GM19099 (cell line): ENCODE results near the gene CDC45.

Source experiments
- POLR2A ChIP-seq: IDR thresholded peaks from 3 replicates; pipeline ENCODE4 v1.6.1; 2011; ENCODE audit warnings: low read depth; ENCODE audit not compliant: insufficient read length; ENCODE audit errors: extremely low read depth

Gene CDC45

DNA sequence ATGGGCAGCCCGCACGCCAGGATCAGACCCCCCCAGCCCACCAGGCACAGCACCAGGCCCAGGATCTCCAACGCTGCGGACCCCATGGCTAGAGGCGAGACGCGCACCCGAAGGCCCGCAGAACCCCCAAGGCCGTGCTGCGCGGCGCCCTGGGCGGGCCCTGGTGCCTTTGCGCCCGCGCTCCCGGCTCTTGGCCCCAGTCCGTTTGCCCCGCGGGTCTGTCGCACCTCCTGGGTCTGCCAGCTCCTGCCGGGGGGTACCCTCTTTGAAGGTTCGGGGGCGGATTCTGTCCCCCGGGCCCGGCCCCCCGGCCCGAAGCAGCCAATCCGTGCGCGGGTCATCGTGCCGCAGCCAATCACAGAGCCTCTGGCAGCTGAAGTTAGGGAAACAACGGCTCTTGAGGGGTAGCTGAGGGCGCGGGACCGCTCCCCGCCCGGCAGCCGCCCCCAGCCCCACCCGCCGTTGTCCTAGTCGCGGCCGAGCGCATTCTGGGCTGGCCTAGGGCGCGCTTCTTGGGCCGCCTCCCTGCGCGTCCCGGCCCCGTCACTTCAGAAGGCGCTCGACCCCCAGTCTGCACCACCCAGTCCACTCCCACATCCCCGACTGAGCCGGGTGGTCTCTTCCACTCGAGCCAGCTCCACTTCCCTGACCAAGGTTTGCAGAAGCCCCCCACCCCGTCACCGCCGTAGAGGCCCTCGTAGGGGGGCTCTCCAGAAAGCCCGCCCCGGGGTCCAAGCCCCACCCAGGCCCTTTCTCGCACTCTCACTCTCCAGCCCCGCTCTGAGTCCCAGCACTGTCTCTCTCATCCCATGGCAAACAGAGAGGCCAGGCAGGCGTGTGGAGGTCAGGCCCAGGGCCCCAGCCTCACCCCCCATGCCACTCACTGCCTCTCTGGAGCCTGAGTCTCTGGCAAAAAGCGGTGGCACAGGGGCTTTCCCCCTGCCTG, 44.7 kb downstream of the CDC45 start, which contains the start of gene CLDN5:
Gene CLDN5, minus strand, starts transcription at position 241 of the 946 bp plus-strand sequence. Its CDS starts 155 bp downstream, at position 86.
- no peak for TF ChIP-seq POLR2A

DNA sequence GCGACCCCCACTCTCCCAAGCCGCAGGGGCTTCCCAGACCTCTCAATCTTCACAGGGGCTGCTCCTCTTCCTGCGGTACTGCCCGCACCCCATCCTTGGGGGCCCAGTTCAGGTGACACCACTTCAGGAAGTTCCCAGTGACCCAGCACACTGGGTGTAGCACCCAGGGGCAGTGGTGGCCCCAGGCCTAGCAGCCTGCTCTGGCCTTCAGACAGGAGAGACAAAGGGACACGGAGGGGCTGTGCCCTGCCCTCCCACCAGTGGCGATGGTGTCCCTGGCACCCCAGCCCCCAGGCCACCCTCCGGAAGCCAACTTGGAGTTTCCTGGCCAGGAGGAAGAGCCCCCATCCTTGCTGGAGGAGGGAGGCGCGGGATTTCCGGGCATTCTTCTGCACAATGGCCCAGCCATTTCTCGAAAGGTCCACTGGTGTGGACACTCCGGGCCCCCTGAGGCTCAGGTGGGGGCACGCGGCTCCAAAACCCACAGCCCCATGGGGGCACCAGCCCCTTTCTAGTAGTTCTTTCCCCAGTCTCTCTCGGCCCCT, 45.5 kb downstream of the CDC45 start:
- no peak for TF ChIP-seq POLR2A

DNA sequence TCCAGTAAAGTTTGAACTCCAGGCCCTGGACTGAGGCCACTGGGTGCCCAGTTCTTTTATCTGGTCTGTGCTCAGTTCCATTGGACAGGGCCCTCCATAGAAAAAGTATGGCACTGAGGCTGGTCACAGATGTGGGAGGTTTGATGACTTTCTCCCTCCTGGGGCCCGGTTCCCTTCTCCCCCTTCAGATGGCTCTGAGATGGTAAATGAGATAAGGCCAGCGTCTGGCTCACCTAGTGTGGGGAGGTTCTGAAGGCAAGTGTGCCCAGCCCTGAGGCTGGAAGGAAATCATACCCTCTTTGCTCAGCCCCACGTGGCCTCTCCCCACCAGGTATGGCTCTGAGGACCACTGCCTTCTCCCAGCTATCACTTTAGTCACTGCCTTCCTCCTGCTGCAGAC, 45.9 kb downstream of the CDC45 start:
- no peak for TF ChIP-seq POLR2A

DNA sequence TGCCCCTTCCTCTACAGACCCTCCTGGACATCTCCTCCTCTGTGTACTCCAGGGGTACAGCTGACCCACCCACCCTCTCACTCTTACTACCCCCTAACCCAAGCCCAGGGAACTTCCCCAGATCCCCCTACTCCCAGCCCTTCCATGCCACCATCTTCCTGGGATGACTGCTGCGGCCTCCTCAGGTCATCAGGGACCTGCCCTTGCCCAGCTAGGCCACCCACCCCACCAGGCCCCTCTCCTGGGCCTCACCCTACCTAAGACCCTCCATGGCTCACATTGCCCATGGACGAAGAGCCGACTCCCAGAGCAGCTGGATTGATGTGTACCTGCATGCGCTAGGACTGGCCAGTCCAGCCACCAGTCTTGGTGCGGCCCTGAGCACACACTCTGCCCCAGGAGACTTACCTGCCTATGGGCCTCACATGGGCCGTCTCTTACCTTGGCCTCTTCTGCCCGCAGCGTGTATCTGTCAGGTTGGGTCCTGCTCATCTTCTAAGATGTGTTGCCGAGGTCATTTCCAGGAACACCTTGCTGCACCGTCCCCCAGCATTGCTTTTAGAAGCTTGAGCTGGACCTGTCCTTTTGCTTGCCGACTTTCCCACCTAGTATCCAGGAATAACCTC, 46.5 kb downstream of the CDC45 start:
- no peak for TF ChIP-seq POLR2A

- no peak for TF ChIP-seq POLR2A
Observed at GRCh38 chr22:19526702-19527111, 47.0 kb downstream of the CDC45 start.

DNA sequence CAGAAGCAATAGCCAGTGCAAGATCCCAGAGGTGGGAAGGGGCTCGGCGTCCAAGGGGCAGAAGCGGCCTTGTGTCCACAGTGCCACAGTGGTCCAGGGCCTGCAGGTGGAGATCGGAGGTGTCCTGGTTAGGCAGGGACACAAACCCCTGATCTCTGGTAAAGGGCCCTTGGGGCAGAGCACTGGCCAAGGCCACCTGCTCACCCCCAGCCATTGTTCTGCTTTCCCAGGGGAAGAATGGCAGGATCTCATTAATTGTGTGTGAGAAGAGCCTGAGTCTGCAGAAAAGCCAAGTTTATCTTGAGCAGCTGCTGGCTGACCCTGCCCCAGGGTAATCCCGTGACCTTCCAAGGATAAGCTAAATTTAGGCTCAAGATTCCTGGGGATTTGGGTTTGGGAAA, 47.6 kb downstream of the CDC45 start:
- TF ChIP-seq POLR2A: no peak

DNA sequence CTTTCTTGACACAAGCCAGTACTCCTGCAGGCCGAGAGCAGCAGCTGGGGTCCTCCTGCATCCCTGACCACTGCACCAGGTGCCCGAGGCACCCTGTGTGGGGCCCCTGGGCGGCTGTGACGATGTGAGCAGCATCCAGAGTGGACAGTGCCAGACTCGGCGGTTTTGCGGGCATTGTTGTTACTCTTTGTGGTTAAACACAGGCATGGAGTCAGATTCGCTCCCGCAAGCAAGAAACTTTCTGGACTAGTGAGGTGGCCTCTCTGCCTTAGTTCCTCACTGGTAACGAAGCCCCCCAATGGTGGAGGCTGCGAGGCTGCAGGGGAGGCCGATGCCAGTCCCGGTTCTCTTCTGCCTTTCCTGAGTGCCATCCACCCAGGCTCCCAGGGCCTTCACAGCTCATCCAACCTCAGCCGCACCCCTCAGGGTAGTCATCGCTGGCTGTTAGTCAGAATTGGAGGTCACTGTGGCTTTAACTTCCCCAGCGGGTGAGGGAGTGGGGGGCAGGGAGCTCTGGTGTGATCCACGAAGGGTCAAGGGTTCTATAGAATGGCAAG, 48.2 kb downstream of the CDC45 start:
- no peak for TF ChIP-seq POLR2A

GRCh38 chr22:19529811-19530210, 50.1 kb downstream of the CDC45 start:
- no peak for TF ChIP-seq POLR2A

- no peak for TF ChIP-seq POLR2A
Observed at GRCh38 chr22:19530751-19531150, 51.0 kb downstream of the CDC45 start.

GRCh38 chr22:19533049-19533626, 53.4 kb downstream of the CDC45 start:
- no peak for TF ChIP-seq POLR2A

GRCh38 chr22:19533857-19534256, 54.1 kb downstream of the CDC45 start:
- TF ChIP-seq POLR2A: no peak

- TF ChIP-seq POLR2A: no peak
Observed at GRCh38 chr22:19535001-19535400, 55.3 kb downstream of the CDC45 start.

DNA sequence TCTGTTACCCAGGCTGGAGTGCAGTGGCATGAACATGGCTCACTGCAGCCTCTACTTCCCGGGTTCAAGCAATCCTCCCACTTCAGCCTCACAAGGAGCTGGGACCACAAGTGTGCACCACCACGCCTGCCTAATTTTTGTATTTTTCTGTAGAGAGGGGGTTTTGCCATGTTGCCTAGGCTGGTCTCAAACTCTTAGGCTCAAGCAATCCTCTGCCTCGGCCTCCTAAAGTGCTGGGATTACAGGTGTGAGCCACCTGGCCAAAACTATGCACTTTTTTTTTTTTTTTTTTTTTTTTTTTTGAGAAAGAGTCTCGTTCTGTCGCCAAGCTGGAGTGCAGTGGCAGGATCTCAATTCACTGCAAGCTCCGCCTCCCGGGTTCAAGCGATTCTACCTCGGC, 56.8 kb downstream of the CDC45 start:
- no peak for TF ChIP-seq POLR2A

- TF ChIP-seq POLR2A: no peak
Observed at GRCh38 chr22:19537941-19538488, 58.3 kb downstream of the CDC45 start.

- no peak for TF ChIP-seq POLR2A
Observed at GRCh38 chr22:19540394-19540793, 60.7 kb downstream of the CDC45 start.

GRCh38 chr22:19543970-19544708, 64.4 kb downstream of the CDC45 start:
- no peak for TF ChIP-seq POLR2A
